ENCODE results near the gene SERTAD2. TPM values are rescaled to one million over a fixed set of nuclear protein-coding genes. Genes with fewer than 3 reads are reported as not detected.

SERTAD2 gene
- total RNA-seq, 1 experiment from 2014 or later: 6.6 TPM

GRCh38 chr2:64677530-64677929 lies 23.8 kb upstream of the SERTAD2 start:
- DNase-seq (ENCODE audit: low read depth): no peak

- DNase-seq (ENCODE audit: low read depth): peak; percentile 81
These were observed 22.1 kb upstream of the SERTAD2 start for GRCh38 chr2:64675860-64676259.

GRCh38 chr2:64672708-64673107 lies 19.0 kb upstream of the SERTAD2 start:
- DNase-seq (ENCODE audit: low read depth): no peak

GRCh38 chr2:64670047-64670446 lies 16.3 kb upstream of the SERTAD2 start:
- no peak for DNase-seq (ENCODE audit: low read depth)

GRCh38 chr2:64669288-64669687 lies 15.6 kb upstream of the SERTAD2 start:
- no peak for DNase-seq (ENCODE audit: low read depth)

- no peak for DNase-seq (ENCODE audit: low read depth)
These were observed 14.8 kb upstream of the SERTAD2 start for GRCh38 chr2:64668542-64668941.

- no peak for DNase-seq (ENCODE audit: low read depth)
These were observed 13.8 kb upstream of the SERTAD2 start for GRCh38 chr2:64667535-64667934.

- no peak for DNase-seq (ENCODE audit: low read depth)
These were observed 13.2 kb upstream of the SERTAD2 start for GRCh38 chr2:64666810-64667438.

GRCh38 chr2:64665709-64666108 lies 12.0 kb upstream of the SERTAD2 start:
- no peak for DNase-seq (ENCODE audit: low read depth)

GRCh38 chr2:64663402-64663801 lies 9.7 kb upstream of the SERTAD2 start:
- DNase-seq (ENCODE audit: low read depth): no peak

GRCh38 chr2:64661741-64662169 lies 8.0 kb upstream of the SERTAD2 start:
- no peak for DNase-seq (ENCODE audit: low read depth)

GRCh38 chr2:64659252-64659651 lies 5.5 kb upstream of the SERTAD2 start:
- DNase-seq (ENCODE audit: low read depth): no peak

- DNase-seq (ENCODE audit: low read depth): no peak
These were observed 4.6 kb upstream of the SERTAD2 start for GRCh38 chr2:64658269-64658668.

- DNase-seq (ENCODE audit: low read depth): no peak
These were observed 3.7 kb upstream of the SERTAD2 start for GRCh38 chr2:64657411-64657810.

GRCh38 chr2:64656379-64656778 lies 2.7 kb upstream of the SERTAD2 start:
- DNase-seq (ENCODE audit: low read depth): no peak

- no peak for DNase-seq (ENCODE audit: low read depth)
These were observed 2.2 kb upstream of the SERTAD2 start for GRCh38 chr2:64655873-64656272.

- peak; percentile 16 for DNase-seq (ENCODE audit: low read depth)
These were observed 1.4 kb upstream of the SERTAD2 start for GRCh38 chr2:64655018-64655664.

GRCh38 chr2:64654063-64654811 lies 524 bp upstream of the SERTAD2 start:
- DNase-seq (ENCODE audit: low read depth): peak; percentile 82

GRCh38 chr2:64652231-64653108 lies 1.2 kb downstream of the SERTAD2 start:
- DNase-seq (ENCODE audit: low read depth): peak; percentile 77

GRCh38 chr2:64651590-64651989 lies 2.1 kb downstream of the SERTAD2 start:
- DNase-seq (ENCODE audit: low read depth): no peak

GRCh38 chr2:64650722-64651338 lies 2.9 kb downstream of the SERTAD2 start:
- no peak for DNase-seq (ENCODE audit: low read depth)
